HUES6 (cell line): Measurements from ENCODE around the gene PCDHA1.
"Not testable (repeated sequence)": the region's sequence is repeated elsewhere in the genome, so short reads cannot be mapped to it uniquely, and the experiment has no call there.

Experiments used
- H3K27ac ChIP-seq: 2 replicates; pipeline ENCODE4 v1.7.0; 2013; ENCODE audit warnings: low read depth, mild to moderate bottlenecking, low read length, inconsistent platforms
- H3K27me3 ChIP-seq: 2 replicates; pipeline ENCODE4 v1.6.1; 2013; ENCODE audit warnings: low read length; ENCODE audit not compliant: control insufficient read depth, insufficient read depth
- H3K36me3 ChIP-seq: 2 replicates; pipeline ENCODE4 v1.6.1; 2013; ENCODE audit warnings: low read length; ENCODE audit not compliant: control insufficient read depth, insufficient read depth
- H3K4me1 ChIP-seq: 2 replicates; pipeline ENCODE4 v1.6.1; 2013; ENCODE audit warnings: low read length; ENCODE audit not compliant: control insufficient read depth, insufficient read depth
- H3K4me3 ChIP-seq: 2 replicates; pipeline ENCODE4 v1.5.1; 2013; ENCODE audit warnings: low read depth, low read length
- H3K9ac ChIP-seq: one replicate; pipeline ENCODE4 v1.6.1; 2013; ENCODE audit warnings: mild to moderate bottlenecking, low read length
- H3K9me3 ChIP-seq: 2 replicates; pipeline ENCODE4 v1.6.1; 2013; ENCODE audit warnings: low read depth, low read length; ENCODE audit not compliant: control insufficient read depth, insufficient read depth

The PCDHA1 gene

GRCh38 chr5:140835622-140836510 is 49.9 kb downstream of the PCDHA1 start:
- H3K9ac ChIP-seq, result no peak overlapping the region
- H3K27ac ChIP-seq, result no peak overlapping the region
- H3K4me3 ChIP-seq, result no peak overlapping the region
- H3K4me1 ChIP-seq, result no peaks in the 10 kb centered on the region
- H3K9me3 ChIP-seq, result peaks cover 5% of the 10 kb centered on the region; the same call in 1 of the 2 replicates
- H3K27me3 ChIP-seq, result no peaks in the 10 kb centered on the region
- peaks cover 3% of the 10 kb centered on the region; the same call in 1 of the 2 replicates for H3K36me3 ChIP-seq

GRCh38 chr5:140840978-140841962 is 55.3 kb downstream of the PCDHA1 start, which contains the start of gene PCDHA8:
TSS of gene PCDHA8 (plus strand) at chr5:140841187. CDS start at chr5:140841322, 135 bp downstream.
- no peak within 1 kb of the TSS for H3K27ac ChIP-seq
- H3K27me3 ChIP-seq, result no peaks in the 10 kb centered on the region
- H3K4me3 ChIP-seq, result peak within 1 kb of the TSS; percentile 42
- no peak within 1 kb of the TSS for H3K9ac ChIP-seq
- H3K36me3 ChIP-seq, result peaks cover 1% of the 10 kb centered on the region; the same call in 1 of the 2 replicates
- peaks cover 5% of the 10 kb centered on the region for H3K9me3 ChIP-seq
- no peaks in the 10 kb centered on the region for H3K4me1 ChIP-seq

- H3K9me3 ChIP-seq, result peaks cover 3% of the 10 kb centered on the region; the same call in 1 of the 2 replicates
- H3K27ac ChIP-seq, result no peak overlapping the region
- no peak overlapping the region for H3K4me3 ChIP-seq
- no peak overlapping the region for H3K9ac ChIP-seq
- H3K27me3 ChIP-seq, result no peaks in the 10 kb centered on the region
- no peaks in the 10 kb centered on the region for H3K4me1 ChIP-seq
- H3K36me3 ChIP-seq, result no peaks in the 10 kb centered on the region
Observed at GRCh38 chr5:140842798-140843733, 57.1 kb downstream of the PCDHA1 start.

GRCh38 chr5:140848139-140849102 is 62.5 kb downstream of the PCDHA1 start, which contains the start of gene PCDHA9:
TSS of gene PCDHA9 (plus strand) at chr5:140848382. CDS start at chr5:140848496, 114 bp downstream.
- peak within 1 kb of the TSS; percentile 48; the same call in 1 of the 2 replicates for H3K4me3 ChIP-seq
- H3K4me1 ChIP-seq, H3K9me3 ChIP-seq, H3K9ac ChIP-seq, H3K27me3 ChIP-seq, H3K36me3 ChIP-seq, H3K27ac ChIP-seq: not testable (repeated sequence)

- not testable (repeated sequence) for H3K27ac ChIP-seq
Observed at GRCh38 chr5:140849831-140850634, 64.1 kb downstream of the PCDHA1 start.

GRCh38 chr5:140855772-140856674 is 70.1 kb downstream of the PCDHA1 start, which contains the start of gene PCDHA10:
TSS of gene PCDHA10 (plus strand) at chr5:140855897. CDS start at chr5:140856049, 152 bp downstream.
- Histone ChIP-seq H3K9me3 (peaks cover 12% of the 10 kb centered on the region; the same call in 1 of the 2 replicates), H3K27me3 (no peaks in the 10 kb centered on the region), H3K36me3 (no peaks in the 10 kb centered on the region; the same call in 1 of the 2 replicates), H3K4me1 (no peaks in the 10 kb centered on the region), H3K27ac (no peak within 1 kb of the TSS), H3K4me3 (peak within 1 kb of the TSS; percentile 72), H3K9ac (peak within 1 kb of the TSS; percentile 55)

More at GRCh38 chr5:140849831-140850634, 64.1 kb downstream of the PCDHA1 start:
- not testable (repeated sequence) for H3K36me3 ChIP-seq, H3K9me3 ChIP-seq, H3K9ac ChIP-seq, H3K4me1 ChIP-seq, H3K4me3 ChIP-seq, H3K27me3 ChIP-seq

GRCh38 chr5:140857177-140857986 is 71.4 kb downstream of the PCDHA1 start:
- Histone ChIP-seq H3K27me3 (no peaks in the 10 kb centered on the region), H3K4me3 (no peak overlapping the region), H3K9ac (no peak overlapping the region), H3K36me3 (peaks cover 5% of the 10 kb centered on the region; the same call in 1 of the 2 replicates), H3K27ac (no peak overlapping the region), H3K9me3 (peaks cover 18% of the 10 kb centered on the region), H3K4me1 (no peaks in the 10 kb centered on the region)

GRCh38 chr5:140857987-140858240 is 72.0 kb downstream of the PCDHA1 start:
- no peak overlapping the region for H3K9ac ChIP-seq
- peaks cover 24% of the 10 kb centered on the region for H3K9me3 ChIP-seq
- H3K4me1 ChIP-seq, result no peaks in the 10 kb centered on the region
- peaks cover 10% of the 10 kb centered on the region; the same call in 1 of the 2 replicates for H3K36me3 ChIP-seq
- no peak overlapping the region for H3K27ac ChIP-seq
- no peak overlapping the region for H3K4me3 ChIP-seq
- H3K27me3 ChIP-seq, result no peaks in the 10 kb centered on the region
